AG04449 (cell line): ENCODE data around the gene ETS2.

Source experiments
- CTCF ChIA-PET: fragments of 350-600 bp; formaldehyde crosslinking; extraction: SDS; loops from one replicate; lab custom pipeline; 2021; ENCODE audit warnings: antibody characterized with exemption; lab: Yijun Ruan, JAX
- POLR2A ChIA-PET: fragments of 400-600, 350-600 bp; formaldehyde crosslinking; extraction: SDS; loops from one replicate; lab custom pipeline; 2020; ENCODE audit warnings: antibody characterized with exemption, inconsistent platforms; lab: Yijun Ruan, JAX
- DNase-seq: peaks from one replicate; pipeline ENCODE4 v3.0.0-alpha.2; 2010; ENCODE audit warnings: low read depth, low spot score
- H3K4me3 ChIP-seq: 2 replicates; pipeline ENCODE4 v1.5.1; 2011; ENCODE audit warnings: low read depth, mild to moderate bottlenecking, control low read depth, low read length
- TF ChIP-seq, protein P1 (sequence below): IDR thresholded peaks from one replicate; pipeline ENCODE4 v1.5.1; 2011; ENCODE audit warnings: mild to moderate bottlenecking, moderate library complexity, low read length, control low read depth, inconsistent platforms; ENCODE audit not compliant: insufficient read depth; ENCODE audit errors: missing control alignments

ETS2 gene

GRCh38 chr21:38819051-38819718 is 13.5 kb downstream of the ETS2 start:
- TF ChIP-seq, protein P1, sequence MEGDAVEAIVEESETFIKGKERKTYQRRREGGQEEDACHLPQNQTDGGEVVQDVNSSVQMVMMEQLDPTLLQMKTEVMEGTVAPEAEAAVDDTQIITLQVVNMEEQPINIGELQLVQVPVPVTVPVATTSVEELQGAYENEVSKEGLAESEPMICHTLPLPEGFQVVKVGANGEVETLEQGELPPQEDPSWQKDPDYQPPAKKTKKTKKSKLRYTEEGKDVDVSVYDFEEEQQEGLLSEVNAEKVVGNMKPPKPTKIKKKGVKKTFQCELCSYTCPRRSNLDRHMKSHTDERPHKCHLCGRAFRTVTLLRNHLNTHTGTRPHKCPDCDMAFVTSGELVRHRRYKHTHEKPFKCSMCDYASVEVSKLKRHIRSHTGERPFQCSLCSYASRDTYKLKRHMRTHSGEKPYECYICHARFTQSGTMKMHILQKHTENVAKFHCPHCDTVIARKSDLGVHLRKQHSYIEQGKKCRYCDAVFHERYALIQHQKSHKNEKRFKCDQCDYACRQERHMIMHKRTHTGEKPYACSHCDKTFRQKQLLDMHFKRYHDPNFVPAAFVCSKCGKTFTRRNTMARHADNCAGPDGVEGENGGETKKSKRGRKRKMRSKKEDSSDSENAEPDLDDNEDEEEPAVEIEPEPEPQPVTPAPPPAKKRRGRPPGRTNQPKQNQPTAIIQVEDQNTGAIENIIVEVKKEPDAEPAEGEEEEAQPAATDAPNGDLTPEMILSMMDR = no peak
- ChIA-PET POLR2A (interaction anchor here (1.2 to 1.4 kb wide), 2 partner anchors 8 to 14 kb away, joined by 3 to 7 read pairs; partner anchors contain the start of gene ETS2), CTCF (interaction anchor here (1.0 to 1.4 kb wide), 2 partner anchors 307 to 318 kb away, joined by 4 to 5 read pairs; no protein-coding TSS in a partner anchor)
- no peak overlapping the region for H3K4me3 ChIP-seq
- no peak for DNase-seq

GRCh38 chr21:38819719-38820159 is 14.0 kb downstream of the ETS2 start:
- DNase-seq = no peak
- ChIA-PET POLR2A (interaction anchor here (1.2 to 1.4 kb wide), 2 partner anchors 9 to 14 kb away, joined by 3 to 7 read pairs; partner anchors contain the start of gene ETS2), CTCF (interaction anchor here (1.0 to 1.4 kb wide), 3 partner anchors 10 to 318 kb away, joined by 4 to 6 read pairs (median 5); no protein-coding TSS in a partner anchor)
- TF ChIP-seq, protein P1 = no peak
- no peak overlapping the region for H3K4me3 ChIP-seq

DNA sequence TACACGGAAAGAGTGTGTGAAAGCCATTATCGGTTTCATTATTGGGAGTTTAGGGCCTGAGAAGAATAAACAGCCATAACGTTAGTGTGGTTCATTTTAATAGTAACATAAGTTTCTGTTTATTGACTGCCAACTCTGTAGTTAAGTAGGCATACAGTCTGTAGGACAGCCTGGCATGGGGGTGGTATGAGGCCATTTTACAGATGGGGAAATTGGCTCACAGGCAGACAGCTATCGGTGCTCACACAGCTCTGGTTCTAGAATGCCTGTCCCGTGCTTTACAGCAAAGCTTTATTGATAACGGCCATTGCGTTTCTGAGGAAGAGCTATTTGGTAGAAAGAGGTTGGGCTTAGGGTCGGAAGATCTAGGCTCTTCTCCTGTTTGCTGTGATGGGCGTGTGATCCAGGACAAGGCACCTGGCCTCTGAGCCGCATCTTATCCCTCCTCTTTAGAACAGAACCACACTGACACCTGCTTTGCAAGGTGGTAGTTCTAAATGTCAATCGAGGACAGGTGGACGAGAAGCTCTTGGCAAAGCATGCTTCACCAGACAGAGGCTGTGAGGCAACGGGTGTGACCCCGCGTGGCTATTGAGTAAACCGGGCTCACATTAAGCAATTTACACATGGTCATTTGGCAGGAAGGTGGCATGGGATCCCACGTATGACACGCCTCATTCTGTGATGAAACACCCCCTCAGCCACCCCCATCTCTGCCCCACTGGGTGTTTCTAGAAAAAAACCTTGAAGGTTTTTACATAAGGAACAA is 14.9 kb downstream of the ETS2 start:
- TF ChIP-seq, protein P1 = no peak
- ChIA-PET POLR2A (interaction anchor here (1.2 to 1.4 kb wide), 2 partner anchors 9 to 15 kb away, joined by 3 to 7 read pairs; partner anchors contain the start of gene ETS2), CTCF (interaction anchor here (1.4 kb wide), 2 partner anchors 11 to 306 kb away, joined by 4 to 6 read pairs; no protein-coding TSS in a partner anchor)
- no peak overlapping the region for H3K4me3 ChIP-seq
- DNase-seq = no peak

DNA sequence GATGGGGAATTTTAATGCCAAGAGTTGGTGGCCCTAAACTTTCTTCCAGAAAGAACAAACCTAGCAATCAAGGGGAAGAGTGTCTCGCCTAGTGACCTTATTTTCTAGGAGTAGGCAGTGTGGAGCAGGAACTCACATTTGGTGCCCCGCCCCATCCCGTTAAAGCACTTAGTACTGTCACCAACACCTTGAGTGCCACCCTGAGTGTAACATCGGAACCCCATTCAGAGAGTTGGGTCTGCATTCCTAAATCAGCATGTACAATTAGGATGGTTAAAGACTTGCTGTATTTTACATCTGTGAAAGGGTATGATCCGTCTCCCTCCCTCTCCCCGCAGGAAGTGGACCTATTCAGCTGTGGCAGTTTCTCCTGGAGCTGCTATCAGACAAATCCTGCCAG is 15.5 kb downstream of the ETS2 start:
- TF ChIP-seq, protein P1 = no peak
- ChIA-PET POLR2A (no interaction called here), CTCF (interaction anchor here (1.4 kb wide), 1 partner anchor 12 kb away, joined by 6 read pairs; no protein-coding TSS in a partner anchor)
- DNase-seq = no peak
- no peak overlapping the region for H3K4me3 ChIP-seq

DNA sequence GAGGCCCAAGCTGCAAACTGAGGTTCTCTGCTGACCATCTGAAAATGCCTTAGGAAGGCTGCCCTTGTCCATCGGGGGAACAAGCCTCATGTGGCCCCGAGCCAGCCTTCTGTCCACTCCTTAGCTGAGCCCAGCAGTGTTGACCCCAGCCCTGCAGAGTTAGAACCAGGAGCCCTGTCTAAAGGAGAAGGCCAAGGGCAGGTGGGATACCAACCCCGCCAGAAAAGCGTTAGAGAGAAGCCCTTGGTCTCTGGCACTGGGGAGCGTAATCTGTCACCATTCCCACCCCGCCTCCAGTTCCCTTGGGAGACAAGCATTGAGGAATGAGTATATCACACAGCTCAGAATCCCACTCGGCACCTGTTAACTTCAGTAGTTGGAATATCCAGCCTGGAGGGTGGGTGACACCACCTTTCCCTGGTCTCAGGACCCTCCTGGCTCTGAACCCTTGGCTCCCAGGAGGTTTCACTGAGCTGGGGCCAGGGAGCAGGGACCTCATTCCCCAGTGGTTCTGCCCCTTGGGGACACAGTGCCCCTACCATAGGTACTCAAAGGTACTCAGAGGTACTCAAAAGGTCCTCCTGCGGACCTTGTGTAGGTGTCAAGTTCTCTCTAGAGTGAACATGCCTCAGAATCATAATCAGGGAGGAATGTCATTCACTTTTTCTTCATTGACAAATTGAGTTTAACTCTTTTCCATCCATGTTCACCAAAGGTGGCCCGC is 16.4 kb downstream of the ETS2 start:
- no peak for DNase-seq
- H3K4me3 ChIP-seq = no peak overlapping the region
- POLR2A ChIA-PET = no interaction called here
- TF ChIP-seq, protein P1 = no peak
- CTCF ChIA-PET = no interaction called here
